HepG2 (cell line): ENCODE results near the gene OTUB2. TPM values are rescaled to one million over a fixed set of nuclear protein-coding genes. Genes with fewer than 3 reads are reported as not detected.

Source experiments
- ATAC-seq: fragments of 200-7000 bp; cut with Tn5 transposase; 3 replicates; pipeline ENCODE4 v1.9.1; 2020; ENCODE audit warnings: mild to moderate bottlenecking, moderate library complexity
- BruUV-seq: library from RNA; stranded (reverse); fragments of 400-500 nt; replicated peaks from 2 replicates; lab custom pipeline; 2021; lab: Mats Ljungman, UMichigan
- CTCF ChIA-PET: fragments of 300-600 bp; formaldehyde crosslinking; extraction: SDS; loops from one replicate; lab custom pipeline; 2021; ENCODE audit warnings: low total read pairs, inconsistent platforms, low intra/inter-chr PET ratio; lab: Yijun Ruan, JAX
- POLR2A ChIA-PET: fragments of 350-600 bp; sonication (Branson Sonifier 250); formaldehyde crosslinking; loops from one replicate; lab custom pipeline; 2020; ENCODE audit warnings: antibody characterized with exemption, inconsistent platforms; lab: Yijun Ruan, JAX
- DNase-seq: peaks from one replicate; pipeline ENCODE4 v3.0.0-alpha.2; 2015; ENCODE audit warnings: low spot score
- FAIRE-seq: peaks from 3 replicates; lab custom pipeline; 2011; peaks lifted over from hg19 to GRCh38; lab: Jason Lieb, UNC
- H2AFZ ChIP-seq: one replicate; pipeline ENCODE4 v1.6.1; 2011; ENCODE audit warnings: low read length, inconsistent platforms
- H3K27ac ChIP-seq: fragments of 300-600 bp; 3 replicates; pipeline ENCODE4 v1.8.0; 2011; ENCODE audit warnings: mixed run types, mild to moderate bottlenecking, mixed read lengths, low read length, inconsistent platforms; ENCODE audit not compliant: insufficient read depth; ENCODE audit errors: extremely low read length
- H3K27me3 ChIP-seq, 2 experiments: fragments of 200-600 bp in 1 of 2; 2 replicates in 1 of 2; 3 replicates in 1 of 2; pipeline versions ENCODE4 v1.6.0 to v1.8.0; 2011; ENCODE audit warnings: low read length in 2 of 2, mild to moderate bottlenecking in 2 of 2, moderate library complexity in 2 of 2, inconsistent platforms in 1 of 2; ENCODE audit not compliant: insufficient read depth in 2 of 2, control insufficient read depth in 1 of 2
- H3K36me3 ChIP-seq, 2 experiments: fragments of 200-600 bp in 1 of 2; replicated peaks in 1 of 2; 2 replicates in 1 of 2; 3 replicates in 1 of 2; pipeline versions ENCODE4 v1.5.1 to v1.8.0; 2011; ENCODE audit warnings: low read length in 2 of 2, inconsistent platforms in 1 of 2; ENCODE audit not compliant: insufficient read depth in 2 of 2, control insufficient read depth in 1 of 2
- H3K4me1 ChIP-seq: 2 replicates; pipeline ENCODE4 v1.5.1; 2012; ENCODE audit warnings: low read length, inconsistent platforms; ENCODE audit not compliant: insufficient read depth
- H3K4me2 ChIP-seq: 2 replicates; pipeline ENCODE4 v1.6.0; 2011; ENCODE audit warnings: low read depth, low read length, inconsistent platforms
- H3K4me3 ChIP-seq, 3 experiments: fragments of 200-600 bp in 1 of 3; sonication (generic), shearing (Covaris generic) in 1 of 3; replicated peaks in 1 of 3; 2 replicates each; pipeline ENCODE4 v1.5.1; 2011 to 2016; ENCODE audit warnings: low read length in 3 of 3, inconsistent platforms in 2 of 3, low read depth in 2 of 3, mild to moderate bottlenecking in 2 of 3, control low read depth in 1 of 3, mixed read lengths in 1 of 3; ENCODE audit not compliant: insufficient read depth in 1 of 3
- H3K79me2 ChIP-seq: one replicate; pipeline ENCODE4 v1.6.1; 2011; ENCODE audit warnings: low read length, inconsistent platforms; ENCODE audit not compliant: insufficient read depth
- H3K9ac ChIP-seq: 2 replicates; pipeline ENCODE4 v1.6.0; 2011; ENCODE audit warnings: mild to moderate bottlenecking, low read depth, low read length, inconsistent platforms; ENCODE audit not compliant: insufficient read depth
- H3K9me3 ChIP-seq: 2 replicates; pipeline ENCODE4 v1.5.1; 2012; ENCODE audit warnings: mild to moderate bottlenecking, low read length
- H4K20me1 ChIP-seq: 2 replicates; pipeline ENCODE4 v1.6.0; 2011; ENCODE audit warnings: inconsistent platforms, mild to moderate bottlenecking, low read length, moderate library complexity; ENCODE audit not compliant: insufficient read depth
- LCORL ChIP-seq, 2 experiments: fragments of 450-650 bp in 1 of 2; sonication (generic) in 1 of 2; formaldehyde crosslinking in 1 of 2; IDR thresholded peaks; 2 replicates each; pipeline versions ENCODE4 v1.5.0 to v1.6.1; 2017 to 2020; ENCODE audit warnings: antibody characterized with exemption in 1 of 2, missing genetic modification reagents in 1 of 2
- STAT5B ChIP-seq: sonication (generic); formaldehyde crosslinking; IDR thresholded peaks from 2 replicates; pipeline ENCODE4 v1.4.0; 2020; ENCODE audit warnings: missing genetic modification reagents
- ZBTB7B ChIP-seq: sonication (generic); formaldehyde crosslinking; IDR thresholded peaks from 2 replicates; pipeline ENCODE4 v1.4.0; 2020; ENCODE audit warnings: missing genetic modification reagents
- ZNF740 ChIP-seq: sonication (generic); formaldehyde crosslinking; IDR thresholded peaks from 2 replicates; pipeline ENCODE4 v1.4.0; 2020; ENCODE audit warnings: missing genetic modification reagents
- WGBS: methylation state at CpG from one replicate; pipeline ENCODE4 v1.1.6; 2017; ENCODE audit warnings: low lambda C conversion rate; 5-methylcytosine and 5-hydroxymethylcytosine counted together
- in situ Hi-C: cut with HindIII; loops from 2 replicates; pipeline ENCODE4 v1.10.0; 2017; ENCODE audit warnings: low pct_unique_long_range_greater_than_20kb; ENCODE audit not compliant: extremely low pct_ligation_motif_present
- intact Hi-C: fragments of 100-400 bp; cut with micrococcal nuclease; formaldehyde crosslinking; loops from one replicate; pipeline ENCODE4 v1.10.0; 2022; ENCODE audit not compliant: unreplicated experiment
- polyA plus RNA-seq, 8 experiments: library from polyadenylated mRNA; depleted of rRNA in 3 of 8; stranded (reverse) in 7 of 8; unstranded in 1 of 8; fragments of >200 nt; fragmentation: Illumina TruSeq in 4 of 8; extraction: Trizol in 4 of 8; gene quantifications; 2 replicates each; pipeline versions ENCODE4 v1.2.1 to v1.2.3, GENCODE V29; 2011 to 2016; ENCODE audit warnings: low read depth in 4 of 8, missing spikeins in 1 of 8, mixed read lengths in 1 of 8; ENCODE audit not compliant: insufficient read depth in 1 of 8
- total RNA-seq, 5 experiments: library from RNA; depleted of rRNA; stranded (reverse); fragments of >200 nt; fragmentation: Illumina TruSeq; extraction: Trizol; gene quantifications; 2 replicates each; pipeline ENCODE4 v1.2.3, GENCODE V29; 2016; ENCODE audit warnings: low read depth in 1 of 5
- TF ChIP-seq, protein P1 (sequence below): sonication (generic); formaldehyde crosslinking; IDR thresholded peaks from 2 replicates; pipeline ENCODE4 v1.4.0; 2020; ENCODE audit warnings: missing genetic modification reagents

The OTUB2 gene
- total and polyA plus RNA-seq, 2 of the 13 experiments (the other 11 are each of a cell fraction or from before 2014, with no cell fraction given), result 2.2 to 2.4 TPM

DNA sequence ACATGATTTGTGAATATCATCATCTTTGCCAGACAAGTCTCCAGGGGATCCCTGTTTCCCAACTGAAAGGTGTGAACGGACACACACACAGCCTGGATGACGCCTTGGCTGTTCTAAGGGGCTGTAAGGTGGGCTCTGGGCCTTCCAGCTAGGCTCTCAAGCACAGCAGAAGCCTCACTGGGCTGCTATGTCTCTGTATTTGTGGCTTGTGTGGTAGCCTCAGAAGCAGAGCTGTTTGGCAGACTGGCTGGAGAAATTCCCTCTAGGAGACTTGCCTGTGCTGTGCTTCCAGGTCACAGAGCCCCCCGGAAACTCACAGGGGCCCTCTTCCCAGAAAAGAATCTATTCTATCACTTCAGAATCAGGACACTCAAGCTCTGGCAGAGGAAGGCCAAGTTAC lies 21.4 kb downstream of the OTUB2 start:
- DNase-seq (no peak), FAIRE-seq (no peak), ATAC-seq (no peak)
- Histone ChIP-seq H2AFZ (no peak overlapping the region), H3K36me3 (peaks cover 26 to 63% of the 10 kb centered on the region in 2 experiments), H3K27ac (no peak overlapping the region), H3K4me3 (no peak overlapping the region), H3K27me3 (no peaks in the 10 kb centered on the region), H3K9ac (no peak overlapping the region), H4K20me1 (no peaks in the 10 kb centered on the region), H3K9me3 (no peaks in the 10 kb centered on the region), H3K4me2 (no peak overlapping the region), H3K4me1 (peaks cover 20% of the 10 kb centered on the region), H3K79me2 (no peaks in the 10 kb centered on the region)
- intact Hi-C loops (no loop called here), in situ Hi-C loops (no loop called here)
- POLR2A ChIA-PET, result no interaction called here
- TF ChIP-seq ZNF740 (no peak), ZBTB7B (CRISPR knock-in tag) (no peak), LCORL (IDR thresholded peaks at IDR 0.05) (no peak), LCORL (CRISPR knock-in tag; IDR thresholded peaks at IDR 0.05) (no peak), STAT5B (CRISPR knock-in tag) (no peak)
- TF ChIP-seq, protein P1, sequence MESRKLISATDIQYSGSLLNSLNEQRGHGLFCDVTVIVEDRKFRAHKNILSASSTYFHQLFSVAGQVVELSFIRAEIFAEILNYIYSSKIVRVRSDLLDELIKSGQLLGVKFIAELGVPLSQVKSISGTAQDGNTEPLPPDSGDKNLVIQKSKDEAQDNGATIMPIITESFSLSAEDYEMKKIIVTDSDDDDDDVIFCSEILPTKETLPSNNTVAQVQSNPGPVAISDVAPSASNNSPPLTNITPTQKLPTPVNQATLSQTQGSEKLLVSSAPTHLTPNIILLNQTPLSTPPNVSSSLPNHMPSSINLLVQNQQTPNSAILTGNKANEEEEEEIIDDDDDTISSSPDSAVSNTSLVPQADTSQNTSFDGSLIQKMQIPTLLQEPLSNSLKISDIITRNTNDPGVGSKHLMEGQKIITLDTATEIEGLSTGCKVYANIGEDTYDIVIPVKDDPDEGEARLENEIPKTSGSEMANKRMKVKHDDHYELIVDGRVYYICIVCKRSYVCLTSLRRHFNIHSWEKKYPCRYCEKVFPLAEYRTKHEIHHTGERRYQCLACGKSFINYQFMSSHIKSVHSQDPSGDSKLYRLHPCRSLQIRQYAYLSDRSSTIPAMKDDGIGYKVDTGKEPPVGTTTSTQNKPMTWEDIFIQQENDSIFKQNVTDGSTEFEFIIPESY (CRISPR knock-in tag), result no peak
- CTCF ChIA-PET, result no interaction called here
- BruUV-seq, result no TSS peak
- WGBS, result 67% methylated on average over 1 of the region's 3 CpGs
